GM12878 (cell line): ENCODE measurements around the gene GSE1.

Source experiments
- CTCF ChIP-seq, 3 experiments: IDR thresholded peaks in 2 of 3; conservative IDR thresholded peaks in 1 of 3; 2 replicates each; pipeline ENCODE4 v1.5.1; 2011; ENCODE audit warnings: low read depth in 3 of 3, low read length in 3 of 3, mild to moderate bottlenecking in 3 of 3, control low read depth in 2 of 3, moderate library complexity in 2 of 3, inconsistent platforms in 1 of 3, mixed read lengths in 1 of 3; ENCODE audit not compliant: control insufficient read depth in 2 of 3, insufficient read depth in 1 of 3; ENCODE audit errors: extremely low read depth in 1 of 3
- EZH2 ChIP-seq: IDR thresholded peaks from 2 replicates; pipeline ENCODE4 v1.6.1; 2012; ENCODE audit warnings: low read depth, mild to moderate bottlenecking, control low read depth, inconsistent platforms, low read length, borderline replicate concordance; ENCODE audit not compliant: control insufficient read depth
- FOXK2 ChIP-seq: fragments of 450-650 bp; IDR thresholded peaks from 2 replicates; pipeline ENCODE4 v1.6.1; 2017; ENCODE audit warnings: mild to moderate bottlenecking, moderate library complexity
- GABPA ChIP-seq: IDR thresholded peaks from 2 replicates; pipeline ENCODE4 v1.6.1; 2014; ENCODE audit warnings: antibody characterized with exemption, low read depth, mild to moderate bottlenecking, inconsistent platforms
- KDM1A ChIP-seq: fragments of 200-600 bp; sonication (generic); IDR thresholded peaks from 2 replicates; pipeline ENCODE4 v1.6.1; 2016; ENCODE audit warnings: borderline replicate concordance
- MAX ChIP-seq: IDR thresholded peaks from 2 replicates; pipeline ENCODE4 v1.6.1; 2012; ENCODE audit warnings: low read depth, low read length, improper control_type of control experiment
- PAX5 ChIP-seq: IDR thresholded peaks from 2 replicates; pipeline ENCODE4 v1.6.1; 2011; ENCODE audit warnings: low read depth, low read length, borderline replicate concordance
- POLR2AphosphoS5 ChIP-seq: IDR thresholded peaks from 2 replicates; pipeline ENCODE4 v1.6.1; 2011; ENCODE audit warnings: mild to moderate bottlenecking, low read length, inconsistent platforms
- REST ChIP-seq: IDR thresholded peaks from 2 replicates; pipeline ENCODE4 v1.6.1; 2012; ENCODE audit warnings: mild to moderate bottlenecking, low read depth, low read length
- RFX5 ChIP-seq: IDR thresholded peaks from 2 replicates; pipeline ENCODE4 v1.6.1; 2011; ENCODE audit warnings: low read depth, low read length, improper control_type of control experiment
- USF2 ChIP-seq: IDR thresholded peaks from 2 replicates; pipeline ENCODE4 v1.6.1; 2011; ENCODE audit warnings: low read depth, low read length, improper control_type of control experiment, borderline replicate concordance
- YBX1 ChIP-seq: fragments of 450-650 bp; IDR thresholded peaks from 2 replicates; pipeline ENCODE4 v1.6.1; 2016; ENCODE audit warnings: antibody characterized with exemption

GRCh38 chr16:85566561-85567100 is 46.5 kb upstream of the GSE1 start:
- no peak for TF ChIP-seq RFX5
- TF ChIP-seq USF2: no peak
- TF ChIP-seq CTCF (IDR thresholded peaks at IDR 0.05 in 2 of 3, conservative IDR thresholded peaks at IDR 0.05 in 1 of 3; ENCODE audit: control insufficient read depth in 2 of 3, extremely low read depth in 1 of 3, insufficient read depth in 1 of 3, low read depth in 3 of 3, low read length in 3 of 3): no peak
- TF ChIP-seq MAX: no peak
- TF ChIP-seq KDM1A: no peak
- TF ChIP-seq EZH2: no peak
- no peak for TF ChIP-seq REST
- TF ChIP-seq GABPA: no peak
- TF ChIP-seq FOXK2: no peak
- no peak for TF ChIP-seq POLR2AphosphoS5
- TF ChIP-seq YBX1: no peak
- TF ChIP-seq PAX5: no peak
